Measurements from ENCODE around the gene APC2. TPM values are rescaled to one million over a fixed set of nuclear protein-coding genes. Genes with fewer than 3 reads are reported as not detected.

APC2 gene
- total RNA-seq, 1 experiment from 2014 or later, result 0.68 TPM

- Histone ChIP-seq H3K27me3 (ENCODE audit: insufficient read depth, low read length) (no peaks in the 10 kb centered on the region), H4K20me1 (ENCODE audit: control insufficient read depth, insufficient read depth, insufficient read length) (no peaks in the 10 kb centered on the region), H3K14ac (ENCODE audit: insufficient read depth, low read length) (no peak within 1 kb of the TSS), H3K18ac (ENCODE audit: insufficient read length, low read depth, low read length) (no peak within 1 kb of the TSS), H3K27ac (ENCODE audit: insufficient read length, low read depth, low read length) (no peak within 1 kb of the TSS), H2BK20ac (ENCODE audit: low read depth, low read length, poor library complexity, severe bottlenecking) (no peak within 1 kb of the TSS), H3K23me2 (ENCODE audit: insufficient read length, low read depth, low read length, poor library complexity, severe bottlenecking) (no peaks in the 10 kb centered on the region), H3T11ph (ENCODE audit: low read length) (no peak within 1 kb of the TSS), H2BK5ac (ENCODE audit: insufficient read length, low read length) (no peak within 1 kb of the TSS), H3K56ac (ENCODE audit: insufficient read length, low read depth, low read length) (no peak within 1 kb of the TSS), H3K4ac (ENCODE audit: low read depth, low read length) (no peak within 1 kb of the TSS), H3K79me2 (ENCODE audit: insufficient read depth, low read length) (no peaks in the 10 kb centered on the region), H2BK12ac (ENCODE audit: insufficient read length, low read depth, low read length) (no peak within 1 kb of the TSS), H2BK15ac (ENCODE audit: low read depth, low read length) (no peak within 1 kb of the TSS), H3K4me1 (ENCODE audit: insufficient read depth, low read length) (no peaks in the 10 kb centered on the region), H2BK120ac (ENCODE audit: low read depth, low read length, poor library complexity, severe bottlenecking) (no peak within 1 kb of the TSS), H2AFZ (ENCODE audit: low read length) (no peak within 1 kb of the TSS), H3K9me3 (ENCODE audit: control insufficient read depth, low read depth, low read length) (no peaks in the 10 kb centered on the region), H3K79me1 (ENCODE audit: insufficient read depth, low read depth, low read length, poor library complexity, severe bottlenecking) (no peaks in the 10 kb centered on the region), H4K91ac (ENCODE audit: insufficient read length, low read depth, low read length) (no peak within 1 kb of the TSS), H3K9ac (ENCODE audit: extremely low read depth, insufficient read length, low read length) (no peak within 1 kb of the TSS), H3K23ac (ENCODE audit: insufficient read length, low read depth, low read length) (no peak within 1 kb of the TSS), H4K5ac (ENCODE audit: insufficient read length, low read depth, low read length) (no peak within 1 kb of the TSS), H4K8ac (replicated peaks; ENCODE audit: insufficient read length, low read depth, low read length) (no peak within 1 kb of the TSS), H3K4me2 (ENCODE audit: insufficient read depth, insufficient read length, low read length) (peak within 1 kb of the TSS; percentile 38), H2AK5ac (ENCODE audit: insufficient read length, low read length) (no peak within 1 kb of the TSS)
- Mint-ChIP-seq H3K4me1 (peaks cover 3 to 11% of the 10 kb centered on the region in 2 experiments), H3K36me3 (ENCODE audit: insufficient read depth in 1 of 3, low read depth in 3 of 3) (peaks cover 0 to 8% (median 6%) of the 10 kb centered on the region in 3 experiments; a peak in 3 of 7 replicates), H3K27ac (no peak within 1 kb of the TSS), H3K27me3 (ENCODE audit: low read depth) (peaks cover 13% of the 10 kb centered on the region), H3K4me3 (peak within 1 kb of the TSS; percentile 64 to 77), H3K9me3 (no peaks in the 10 kb centered on the region)
- WGBS (ENCODE audit: extremely low coverage, insufficient read length, low lambda C conversion rate), result no CpG with 5 or more reads among the region's 87 CpGs
- no peak for DNase-seq
- TF ChIP-seq CTCF (conservative IDR thresholded peaks at IDR 0.05), result peak; percentile 47; the same call in 2 of the 3 replicates
These were observed 48.6 kb upstream of the APC2 start, which contains the start of gene GAMT for GRCh38 chr19:1401138-1401888. GAMT (minus strand) TSS chr19:1401542; CDS start chr19:1401476, 66 bp downstream.
